Measurements from ENCODE around the gene LYSMD2. TPM values are rescaled to one million over a fixed set of nuclear protein-coding genes. Genes with fewer than 3 reads are reported as not detected.
"Not testable (repeated sequence)": the region's sequence is repeated elsewhere in the genome, so short reads cannot be mapped to it uniquely, and the experiment has no call there.

Gene LYSMD2, protein sequence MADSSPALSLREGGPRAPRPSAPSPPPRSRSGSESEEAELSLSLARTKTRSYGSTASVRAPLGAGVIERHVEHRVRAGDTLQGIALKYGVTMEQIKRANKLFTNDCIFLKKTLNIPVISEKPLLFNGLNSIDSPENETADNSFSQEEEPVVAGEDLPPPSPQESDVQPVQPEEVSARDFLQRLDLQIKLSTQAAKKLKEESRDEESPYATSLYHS
- 24.2 and 33.4 TPM in 2 replicates for total RNA-seq

DNA sequence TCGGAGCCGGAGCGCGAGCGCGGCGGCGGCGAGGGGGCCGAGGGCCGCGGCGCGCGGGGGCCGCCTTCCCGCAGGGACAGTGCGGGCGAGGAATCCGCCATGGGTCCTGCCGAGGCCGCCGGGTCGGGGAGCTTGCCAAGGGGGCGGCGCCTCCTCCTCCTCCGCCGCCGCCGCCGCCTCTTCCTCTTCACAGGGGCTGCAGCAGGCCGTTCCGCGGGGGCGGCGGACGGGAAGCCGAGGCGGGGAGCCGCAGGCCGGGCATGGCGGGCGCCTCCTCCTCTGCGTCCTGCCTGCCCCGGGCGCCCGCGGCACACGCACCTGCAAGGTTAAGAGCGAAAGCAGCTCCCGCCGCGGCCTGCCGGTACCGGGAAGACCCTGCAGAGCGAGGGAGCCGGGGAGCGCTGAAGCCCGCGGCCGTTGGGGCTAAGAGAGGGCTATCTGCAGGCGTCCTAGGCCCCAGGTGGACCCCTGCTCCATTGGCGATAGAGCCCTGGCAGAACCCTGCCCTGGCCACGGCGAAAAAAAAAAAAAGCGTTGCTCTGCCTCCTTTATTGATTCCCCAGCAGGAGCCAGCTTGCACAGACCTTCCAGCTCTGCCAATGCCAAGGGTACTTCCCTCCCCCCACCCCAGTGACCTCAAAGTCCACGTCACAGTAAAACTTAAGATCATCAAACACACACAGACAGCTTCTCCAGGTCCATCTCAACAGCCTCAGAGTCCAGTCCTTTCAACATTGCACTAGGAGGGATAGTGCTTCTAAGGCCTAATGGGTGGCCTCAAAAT, at the start of gene LYSMD2:
TSS of gene LYSMD2 (minus strand) at position 134 of the 784 bp plus-strand sequence. CDS start at position 101, 33 bp downstream.
- DNase-seq: peak; percentile 75

DNA sequence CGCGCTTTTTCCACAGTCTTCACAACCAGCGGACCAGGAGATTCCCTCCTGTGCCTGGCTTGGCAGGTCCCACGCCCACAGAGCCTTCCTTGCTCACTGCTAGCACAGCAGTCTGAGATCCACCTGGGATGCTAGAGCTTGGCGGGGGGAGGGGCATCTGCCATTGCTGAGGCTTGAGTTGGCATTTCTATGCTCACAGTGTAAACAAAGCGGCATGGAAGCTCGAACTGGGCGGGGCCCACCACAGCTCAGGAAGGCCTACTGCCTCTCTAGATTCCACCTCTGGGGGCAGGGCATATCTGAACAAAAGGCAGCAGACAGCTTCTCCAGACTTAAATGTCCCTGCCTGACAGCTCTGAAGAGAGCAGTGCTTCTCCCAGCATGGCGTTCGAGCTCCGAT, 49.7 kb upstream of the LYSMD2 start:
- not testable (repeated sequence) for DNase-seq

DNA sequence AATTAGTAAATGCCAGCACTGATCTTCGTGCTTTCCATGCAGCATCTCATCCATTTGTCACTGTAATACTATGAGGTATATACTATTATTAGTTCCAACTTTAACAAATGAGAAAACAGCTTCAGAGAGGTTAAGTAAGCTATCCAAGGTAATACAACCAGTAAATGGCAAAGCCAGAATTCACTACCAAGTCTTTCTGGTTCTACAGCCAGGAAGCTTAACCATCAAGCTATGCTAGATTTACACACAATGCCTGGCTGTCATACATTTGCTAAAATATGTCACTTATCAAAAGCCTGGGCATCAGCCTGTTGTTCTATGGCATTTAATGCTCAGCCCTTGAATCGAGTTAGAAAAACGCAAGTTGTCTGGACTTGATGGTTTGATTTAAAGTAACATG, 46.5 kb upstream of the LYSMD2 start:
- no peak for DNase-seq

DNA sequence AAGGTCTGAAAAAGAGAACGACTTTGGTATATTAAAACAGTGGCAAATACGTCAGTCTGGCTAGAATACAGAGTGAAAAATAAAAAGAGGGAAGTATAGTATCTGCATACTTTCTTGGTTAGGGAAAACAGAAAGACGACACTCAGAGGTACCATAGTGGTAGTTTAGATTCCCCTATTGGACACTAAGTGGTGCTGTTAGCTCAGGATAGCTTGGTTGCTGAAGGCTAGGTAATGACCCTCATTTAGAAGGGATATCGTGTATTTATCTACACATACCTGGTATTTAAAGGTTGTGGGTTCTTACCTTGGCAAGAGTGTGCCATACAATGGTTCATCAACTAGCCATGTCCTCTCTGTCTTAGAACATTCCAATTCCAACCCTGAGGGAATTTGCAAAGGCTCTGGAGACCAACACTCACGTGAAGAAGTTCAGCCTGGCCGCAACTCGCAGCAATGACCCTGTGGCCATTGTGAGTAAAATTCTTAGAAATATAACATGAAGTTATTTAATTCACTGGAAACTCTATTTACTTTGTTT, 45.0 kb upstream of the LYSMD2 start:
- peak; percentile 54 for DNase-seq

DNA sequence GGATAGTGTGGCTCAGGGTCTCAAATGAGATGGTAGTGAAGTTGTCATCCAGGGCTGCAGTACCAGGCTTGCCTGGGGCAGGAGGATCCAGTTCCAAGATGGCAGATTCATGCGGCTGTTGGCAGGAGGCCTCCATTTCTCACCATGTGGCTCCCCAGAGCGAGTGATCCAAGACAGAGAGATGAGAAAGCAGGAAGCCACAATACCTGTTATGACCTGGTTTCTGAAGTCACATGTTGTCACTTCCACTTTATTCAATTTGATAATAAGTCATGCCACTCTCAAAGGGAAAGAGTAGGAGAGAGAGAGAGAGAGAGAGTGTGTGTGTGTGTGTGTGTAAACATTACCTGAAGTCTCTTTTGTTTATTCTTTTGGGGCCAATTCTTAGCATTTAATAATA, 44.1 kb upstream of the LYSMD2 start:
- DNase-seq: no peak

DNA sequence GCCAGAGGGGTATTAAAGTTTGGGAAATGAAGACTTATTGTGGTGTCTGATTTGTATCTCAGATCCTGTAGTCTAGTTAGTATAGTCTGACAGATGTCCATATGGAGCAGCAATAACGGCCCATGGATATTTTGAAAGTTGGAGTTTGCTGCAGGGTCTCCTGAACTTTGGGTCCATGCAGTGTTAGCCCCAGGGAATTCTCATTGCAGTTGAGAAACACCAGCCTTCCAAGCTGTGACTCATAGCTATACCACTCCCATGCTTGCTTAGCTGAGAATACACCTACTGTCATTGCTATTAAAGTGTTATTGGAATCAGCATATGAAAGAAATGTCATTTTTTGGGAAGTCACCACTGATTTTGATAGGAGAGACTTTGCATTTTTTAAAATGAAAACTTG, 43.2 kb upstream of the LYSMD2 start:
- no peak for DNase-seq

DNA sequence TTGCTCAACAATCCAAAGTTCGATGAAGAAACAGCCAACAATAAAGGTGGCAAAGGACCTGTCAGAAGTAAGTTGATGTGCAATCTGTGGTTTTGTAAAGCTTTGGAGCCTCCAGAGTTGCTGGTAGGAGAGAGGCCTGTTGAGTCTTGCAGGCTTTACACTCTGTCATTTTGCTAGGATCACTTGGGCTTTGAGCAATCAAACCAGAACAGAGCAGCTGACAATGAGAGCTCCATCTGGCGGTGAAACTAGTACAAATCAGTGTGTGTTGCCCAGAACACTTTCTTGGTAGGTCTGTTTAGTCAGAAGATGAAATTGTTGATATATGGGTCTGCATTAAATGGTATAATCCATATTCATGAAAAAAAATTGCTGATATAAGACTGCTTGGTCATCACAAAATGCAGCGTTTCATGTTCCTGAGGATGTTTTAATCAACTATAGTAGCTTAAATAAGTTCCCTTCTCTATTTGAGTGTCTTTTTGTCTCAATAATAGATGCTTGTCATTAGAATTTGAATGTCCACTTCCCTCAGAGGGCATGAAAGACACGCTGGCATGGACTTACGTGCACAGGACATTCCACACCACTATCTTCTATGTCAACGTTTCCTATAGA, 39.6 kb upstream of the LYSMD2 start:
- peak; percentile 90 for DNase-seq

DNA sequence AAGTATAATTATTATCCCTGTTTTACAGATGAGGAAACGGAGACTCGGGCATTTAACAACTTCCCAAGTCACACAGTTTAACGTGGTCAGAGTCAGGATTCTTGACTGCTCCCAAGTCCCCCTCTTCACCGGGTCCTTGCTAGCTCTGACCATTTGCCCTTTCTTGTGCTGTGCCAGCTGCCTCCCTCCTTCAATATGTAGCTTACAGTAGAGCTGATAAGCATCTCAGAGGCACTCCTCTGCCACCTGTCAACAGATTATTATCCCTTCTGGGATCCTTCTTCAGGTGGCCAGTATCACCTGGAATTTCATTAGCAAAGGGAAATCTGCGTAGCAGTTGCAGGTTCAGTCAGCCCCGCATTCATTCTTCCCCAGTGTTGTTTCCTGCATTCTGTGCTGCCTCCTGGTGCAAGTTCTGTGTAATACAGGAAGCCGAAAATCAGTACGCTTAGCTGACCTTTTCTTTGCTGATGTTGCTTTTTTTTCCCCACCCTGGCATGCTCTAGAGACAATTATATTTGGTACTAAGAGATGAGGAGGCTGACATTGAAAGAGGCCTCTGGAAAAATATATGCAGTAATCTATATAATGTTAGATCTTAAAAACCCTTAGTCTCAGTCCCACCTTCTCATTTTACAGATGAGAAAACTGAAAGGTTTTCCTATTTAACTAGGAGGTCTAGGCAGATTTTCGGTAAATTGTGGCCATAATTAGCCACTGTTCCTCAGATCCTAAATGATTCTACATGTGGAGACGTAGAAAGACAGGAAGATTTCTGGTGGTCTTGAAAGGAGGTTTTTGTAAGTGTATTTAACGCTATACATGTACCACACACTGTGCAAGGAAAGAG, 38.7 kb upstream of the LYSMD2 start:
- peak; percentile 81 for DNase-seq

DNA sequence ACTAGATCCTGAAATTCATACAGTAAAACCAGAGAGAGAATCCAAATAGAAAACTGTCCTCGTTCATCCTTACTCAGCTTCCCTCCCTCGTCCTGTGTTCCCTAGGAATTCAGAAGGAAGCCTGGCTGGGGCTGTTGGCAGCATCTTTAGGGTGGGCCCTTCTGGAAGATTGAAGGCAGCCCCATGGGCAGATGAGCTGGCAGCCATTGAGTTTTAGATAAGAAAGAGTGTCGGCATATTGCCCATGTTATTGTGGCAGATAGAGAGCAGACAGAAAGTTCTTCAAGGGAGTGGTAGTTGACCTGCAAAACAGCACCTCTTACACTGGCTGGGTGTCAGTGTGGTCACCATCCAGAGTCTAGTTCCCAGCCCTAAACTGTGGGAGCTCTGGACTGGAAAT, 37.5 kb upstream of the LYSMD2 start:
- DNase-seq: no peak

DNA sequence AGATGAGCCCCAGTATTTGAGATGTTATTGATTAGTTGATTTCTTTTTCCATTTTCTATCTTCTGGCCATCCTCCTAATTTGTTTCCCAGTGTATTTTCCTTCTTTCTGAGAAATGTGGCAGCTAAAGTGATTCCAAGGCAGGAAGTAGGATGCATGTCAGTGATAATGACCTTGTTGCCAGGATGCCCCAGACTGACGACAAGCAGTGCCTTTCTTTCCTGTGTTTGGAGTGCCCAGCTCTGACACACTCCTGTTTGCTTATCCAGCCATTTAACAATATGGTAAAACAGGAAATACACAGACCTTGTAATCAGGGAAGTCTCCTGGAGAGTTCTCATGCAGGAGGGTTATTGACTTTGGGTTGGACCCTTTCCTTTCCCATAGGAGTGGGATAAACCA, 34.3 kb upstream of the LYSMD2 start:
- DNase-seq: peak; percentile 51

DNA sequence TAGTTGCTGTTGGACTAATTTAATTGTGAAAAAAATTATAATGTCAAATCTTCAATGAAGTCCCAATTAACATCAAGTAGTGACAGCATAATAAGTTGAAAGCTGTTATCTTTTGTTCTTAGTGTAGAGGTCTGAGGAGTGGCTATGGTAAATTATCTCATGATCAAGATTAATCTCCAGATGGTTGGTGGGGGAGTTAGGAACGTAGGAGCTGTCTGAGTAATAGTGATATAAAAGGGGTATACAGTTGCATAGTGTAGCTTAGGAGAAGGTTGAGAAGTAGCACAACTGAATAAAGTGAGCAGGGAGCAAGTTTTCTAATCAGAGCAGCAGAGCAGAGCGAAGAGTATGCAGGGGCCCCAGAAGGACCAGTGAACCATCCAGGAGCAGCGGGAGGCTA, 33.4 kb upstream of the LYSMD2 start:
- DNase-seq: no peak

DNA sequence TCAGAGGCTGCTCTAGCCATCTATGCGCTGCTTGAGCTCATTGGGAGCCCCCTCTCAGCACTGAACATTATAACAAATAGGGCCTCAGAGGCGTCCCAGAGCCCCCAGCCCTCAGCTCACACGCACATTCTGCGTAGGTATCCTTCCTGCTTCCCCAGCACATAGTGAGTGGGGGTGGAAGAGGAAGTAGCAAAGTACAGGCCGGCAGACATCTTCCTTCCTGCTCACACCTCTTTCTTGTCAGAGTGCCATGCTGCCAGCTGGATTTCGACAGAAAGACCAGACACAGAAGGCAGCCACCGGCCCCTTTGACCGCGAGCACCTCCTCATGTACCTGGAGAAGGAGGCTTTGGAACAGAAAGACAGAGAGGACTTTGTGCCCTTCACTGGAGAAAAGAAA, 30.6 kb upstream of the LYSMD2 start:
- DNase-seq: peak; percentile 32

DNA sequence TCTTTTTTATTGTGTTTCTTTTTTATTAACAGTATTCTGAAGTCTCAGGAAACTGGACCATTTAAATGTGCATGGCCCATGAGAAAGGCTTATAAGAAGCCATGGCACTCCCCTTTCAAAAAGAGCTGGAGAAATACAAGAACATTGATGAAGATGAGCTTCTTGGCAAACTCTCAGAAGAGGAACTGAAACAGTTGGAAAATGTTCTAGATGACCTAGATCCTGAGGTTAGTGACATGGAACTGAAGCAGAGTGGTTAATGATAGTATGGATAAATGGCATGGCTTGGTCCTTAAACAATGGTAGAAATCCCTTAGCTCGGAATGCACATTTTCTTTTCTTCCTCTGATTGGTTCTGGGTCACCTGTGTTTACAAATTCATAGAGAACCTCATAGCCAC, 28.9 kb upstream of the LYSMD2 start:
- DNase-seq: no peak

DNA sequence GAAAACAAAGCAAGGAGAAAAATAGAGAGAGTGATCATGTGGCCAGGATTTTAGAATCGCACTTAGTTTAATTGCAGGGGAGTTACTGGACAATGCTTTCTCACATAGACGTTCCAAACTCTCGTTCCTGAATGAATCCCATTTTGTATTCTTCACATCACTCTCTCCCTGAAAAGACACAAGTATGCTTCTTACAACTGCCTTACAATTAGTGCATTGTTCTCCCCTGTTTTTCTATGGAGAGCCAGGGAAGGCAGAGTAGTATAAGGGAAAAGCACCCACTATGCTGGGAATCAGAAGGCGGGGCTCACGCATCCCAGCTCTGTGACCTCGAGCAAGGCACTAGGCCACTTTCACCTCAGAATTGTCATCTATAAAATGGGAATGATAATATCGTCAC, 28.3 kb upstream of the LYSMD2 start:
- no peak for DNase-seq

DNA sequence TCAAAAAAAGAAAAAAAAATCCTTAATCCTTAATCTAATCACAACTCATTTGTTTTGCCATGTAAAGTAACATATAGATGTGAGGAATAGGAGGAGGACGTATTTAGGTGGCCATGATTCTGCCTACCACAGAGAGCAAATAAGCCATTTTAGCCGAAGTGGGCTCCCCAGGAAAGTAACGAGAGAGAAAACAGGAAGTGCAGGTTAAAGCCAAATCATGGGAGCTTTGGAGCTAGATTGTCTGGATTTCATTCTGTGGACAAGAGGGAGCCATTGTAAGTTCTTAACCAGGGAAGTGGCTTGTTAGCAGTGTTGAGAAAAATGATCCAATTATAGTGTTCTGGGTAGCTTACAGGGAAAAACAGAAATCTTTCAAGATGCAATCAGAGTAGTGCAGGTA, 23.4 kb upstream of the LYSMD2 start:
- DNase-seq: no peak

DNA sequence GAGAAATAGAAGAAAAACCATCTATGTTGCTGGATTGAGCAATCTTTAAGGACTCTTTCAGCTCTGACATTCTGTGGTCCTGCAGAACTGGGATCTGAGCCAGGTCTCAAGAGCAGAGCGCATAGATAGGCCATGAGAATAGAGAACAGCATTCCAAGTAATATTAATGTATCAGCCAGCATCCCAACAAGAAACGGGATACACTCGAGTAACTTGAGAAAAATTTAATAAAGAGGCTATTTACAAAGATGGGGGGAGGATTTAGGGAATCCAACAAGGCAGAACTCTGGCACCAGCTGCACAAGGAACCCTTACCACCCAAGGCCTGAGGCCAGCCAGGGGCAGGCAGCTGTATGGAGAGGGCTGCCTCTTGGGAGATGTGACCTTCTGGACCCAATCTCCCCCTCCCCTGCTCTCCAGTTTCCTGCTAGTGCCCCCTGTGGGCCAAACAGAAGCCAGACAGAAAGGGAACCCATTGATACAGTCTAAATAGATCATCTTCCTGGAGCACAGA, 22.2 kb upstream of the LYSMD2 start:
- peak; percentile 5 for DNase-seq

DNA sequence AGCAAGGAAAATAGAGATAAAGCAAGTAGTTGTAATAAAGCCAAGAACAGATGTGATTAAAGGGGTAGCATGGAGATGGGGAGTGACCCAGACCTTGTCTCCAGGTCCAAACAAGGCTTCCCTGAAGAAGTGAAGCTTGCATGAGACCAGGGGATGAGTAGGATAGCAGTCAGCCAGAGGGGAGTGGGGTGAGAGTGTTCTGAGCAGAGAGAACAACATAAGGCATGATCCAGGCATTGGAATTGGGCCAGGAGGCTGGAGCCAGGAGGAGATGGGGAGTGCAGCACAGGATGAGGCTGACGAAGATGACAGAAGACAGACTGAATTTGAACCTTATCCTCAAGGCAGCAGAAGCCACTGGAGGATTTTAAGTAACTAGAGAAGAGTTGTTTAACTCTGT, 21.2 kb upstream of the LYSMD2 start:
- DNase-seq: no peak

DNA sequence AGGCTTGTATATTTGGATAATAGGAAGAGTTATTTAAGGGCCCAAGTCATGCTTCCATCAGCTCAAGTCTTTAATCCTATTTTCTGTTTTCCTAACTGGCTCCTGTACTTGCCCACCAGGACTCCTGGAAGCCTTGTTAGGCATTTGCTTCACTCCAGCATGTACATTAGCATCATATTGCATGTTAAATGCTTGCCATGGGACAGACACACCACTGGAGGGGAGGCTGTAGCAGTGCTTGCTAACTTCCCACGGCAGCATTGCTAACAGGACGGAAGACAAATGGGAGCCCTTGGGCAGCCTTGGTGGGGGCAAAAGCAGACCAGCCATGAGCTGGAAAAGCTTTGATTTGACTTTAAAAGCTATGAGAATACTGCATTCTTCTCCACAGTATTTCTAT, 20.0 kb upstream of the LYSMD2 start:
- DNase-seq: no peak

DNA sequence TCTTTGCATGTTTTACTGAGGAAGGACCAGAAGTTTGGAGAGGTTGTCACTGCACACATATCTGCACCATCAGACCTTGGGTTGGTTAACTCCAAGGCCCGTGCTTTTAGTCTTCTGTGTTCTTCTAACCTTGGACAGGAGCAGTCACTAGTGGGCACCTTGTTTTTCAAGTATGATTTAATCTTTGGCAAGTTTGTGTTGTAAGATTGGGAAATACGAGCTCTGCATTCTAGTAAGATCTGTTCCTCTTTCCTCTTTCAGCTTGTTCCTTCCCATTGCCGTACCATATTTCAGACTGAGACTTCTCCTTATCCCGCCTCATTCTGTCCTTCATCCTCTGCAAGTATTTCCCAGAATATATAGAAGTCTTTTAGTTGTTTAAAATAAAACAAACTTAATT, 19.0 kb upstream of the LYSMD2 start:
- DNase-seq: no peak

DNA sequence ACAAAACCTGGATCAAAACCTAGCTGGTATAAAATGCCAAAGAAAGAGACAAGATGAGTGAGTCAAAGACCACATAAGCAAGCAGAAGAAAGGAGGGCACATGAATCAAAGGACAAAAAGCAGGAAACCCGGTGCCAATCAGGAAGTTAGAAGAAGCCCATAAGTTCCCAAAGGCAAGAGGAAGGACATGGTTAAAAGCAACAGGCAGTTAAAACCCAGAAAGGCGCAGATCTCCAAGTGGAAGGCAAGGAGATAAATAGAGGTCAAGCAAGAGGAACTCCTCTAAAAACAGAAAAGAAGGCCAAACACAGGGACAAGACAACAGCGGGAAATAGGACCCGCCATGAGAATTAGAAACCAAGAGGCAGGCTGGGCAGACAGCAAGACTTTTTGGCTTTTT, 18.3 kb upstream of the LYSMD2 start:
- no peak for DNase-seq

DNA sequence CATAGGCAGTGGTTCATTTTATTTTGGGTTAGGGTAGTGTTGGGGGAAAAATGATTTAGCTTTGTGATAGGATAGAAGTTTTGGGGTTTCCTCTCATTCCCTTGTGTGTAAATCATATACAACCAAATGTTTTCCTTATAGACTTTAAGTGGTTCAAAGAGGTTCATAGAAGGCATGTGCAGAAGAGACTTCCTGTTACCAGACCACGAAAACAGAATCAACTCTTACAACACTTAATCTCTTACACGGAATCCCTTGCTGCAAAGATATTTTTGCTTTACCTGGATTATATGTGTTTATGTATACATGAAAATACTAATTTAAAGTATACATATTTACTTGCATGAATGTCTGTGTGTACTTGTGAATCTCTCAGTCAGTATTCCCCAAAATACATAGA, 16.8 kb upstream of the LYSMD2 start:
- no peak for DNase-seq

DNA sequence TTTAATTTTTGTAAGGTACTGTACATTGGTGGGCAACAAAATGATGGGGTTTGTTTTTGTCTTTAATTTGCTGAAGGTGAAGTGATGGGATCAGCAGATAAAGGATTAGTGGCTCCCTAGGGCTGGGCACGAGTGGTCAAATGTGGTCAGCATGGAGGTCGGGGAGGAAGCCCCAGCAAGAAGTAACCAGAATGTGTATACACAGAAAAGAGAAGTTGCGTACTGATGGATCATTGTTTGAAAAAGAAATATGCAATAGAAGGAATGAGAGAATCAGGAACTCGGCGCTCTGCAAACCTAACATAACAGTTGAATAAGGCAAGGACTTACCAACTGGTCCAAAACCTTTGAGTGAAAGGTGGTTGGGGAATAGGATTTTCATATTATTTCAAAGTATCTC, 15.4 kb upstream of the LYSMD2 start:
- DNase-seq: no peak
